ENCODE data around the gene NUP85. TPM values are rescaled to one million over a fixed set of nuclear protein-coding genes. Genes with fewer than 3 reads are reported as not detected.
"Not testable (repeated sequence)": the region's sequence is repeated elsewhere in the genome, so short reads cannot be mapped to it uniquely, and the experiment has no call there.

NUP85 gene
- total RNA-seq, 5 donors from 2014 or later (not counting 1 experiment from before 2014, with no cell fraction given), result 56.2 to 128 (median 106) TPM

DNA sequence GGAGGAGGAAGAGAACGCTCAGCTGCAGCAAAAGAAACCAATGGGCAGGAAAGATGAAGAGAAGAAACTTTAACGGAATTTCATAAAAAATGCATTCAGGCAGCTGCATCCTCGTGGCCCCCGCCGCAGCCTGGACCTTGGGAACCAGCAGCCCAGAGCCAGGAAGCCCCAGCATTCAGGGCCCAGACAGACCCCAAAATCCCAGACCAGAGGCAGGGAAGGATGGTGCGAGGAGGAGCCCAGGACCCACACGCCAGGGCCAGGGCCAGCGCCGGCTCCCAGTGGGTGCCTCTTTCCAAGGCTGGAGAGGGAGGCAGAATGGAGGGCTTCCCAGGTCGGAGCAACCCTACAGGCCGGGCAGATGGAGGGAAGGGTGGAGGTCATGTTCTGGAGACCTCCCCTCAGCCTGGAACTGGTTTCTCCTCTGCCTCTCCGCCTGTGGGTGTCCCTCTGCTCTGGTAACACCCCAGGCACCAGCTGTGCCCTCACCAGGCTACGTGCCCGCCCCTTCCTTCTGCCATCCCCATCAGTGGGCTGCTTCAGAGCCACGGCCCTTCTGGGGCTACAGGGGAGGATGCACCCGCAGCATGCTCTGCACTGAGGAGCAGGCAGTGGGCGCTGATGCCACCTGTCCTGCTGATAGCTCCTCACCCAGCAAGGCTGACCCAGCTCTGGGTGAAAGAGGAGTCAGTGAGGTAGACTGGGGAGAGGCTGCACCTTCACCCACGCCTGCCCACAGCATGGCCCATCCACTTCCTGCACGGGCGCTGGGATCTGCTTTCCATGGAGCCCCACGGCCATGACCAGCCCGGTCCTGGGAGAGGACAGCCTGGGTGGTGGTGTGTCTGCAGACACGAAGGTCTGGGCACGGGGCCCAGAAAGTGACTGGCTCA lies 66.7 kb downstream of the NUP85 start:
- Mint-ChIP-seq H3K4me1 (peaks cover 24 to 40% (median 31%) of the 10 kb centered on the region in 3 donors), H3K27ac (peak overlapping the region; percentile 81 to 91), H3K27me3 (no peaks in the 10 kb centered on the region), H3K36me3 (peaks cover 6% of the 10 kb centered on the region), H3K4me3 (peak overlapping the region; percentile 80 to 84 (median 81)), H3K9me3 (no peaks in the 10 kb centered on the region)
- Histone ChIP-seq H3K4me3 (ENCODE audit: control insufficient read depth in 1 of 2, extremely low read depth in 1 of 2, low read length in 1 of 2) (peak overlapping the region; percentile 79 to 92), H3K4me1 (ENCODE audit: control insufficient read depth in 1 of 2, extremely low read depth in 1 of 2, insufficient read depth in 2 of 2, low read length in 2 of 2) (peaks cover 5 to 36% of the 10 kb centered on the region in 2 experiments), H3K27ac (ENCODE audit: low read length) (peak overlapping the region; percentile 85), H3K9me3 (no peaks in the 10 kb centered on the region), H3K27me3 (replicated peaks in 1 of 2; ENCODE audit: control insufficient read depth in 2 of 2, extremely low read depth in 1 of 2, insufficient read depth in 2 of 2, low read length in 1 of 2) (no peaks in the 10 kb centered on the region), H3K36me3 (ENCODE audit: control insufficient read depth in 2 of 2, extremely low read depth in 1 of 2, insufficient read depth in 1 of 2, low read length in 1 of 2) (peaks cover 0 to 7% of the 10 kb centered on the region in 2 donors)
- CTCF ChIA-PET, result interaction anchor here in 1 of 2 donors (1.3 to 2.7 kb wide), 4 partner anchors 11 to 158 kb away, joined by 5 to 58 read pairs (median 10); partner anchors contain the start of genes GGA3, MRPS7 and SLC25A19
- ATAC-seq (replicated peaks in 1 of 4) (no peak), DNase-seq (no peak)
- 53% methylated on average over 16 of the region's 24 CpGs for WGBS (ENCODE audit: insufficient coverage)
- POLR2A ChIA-PET, result interaction anchor here (0.6 to 1.9 kb wide), 5 partner anchors 10 to 493 kb away, joined by 4 to 22 read pairs (median 5); partner anchors contain the start of genes GGA3 (in 2 of the 2) and MRPS7 (in 2 of the 2)

DNA sequence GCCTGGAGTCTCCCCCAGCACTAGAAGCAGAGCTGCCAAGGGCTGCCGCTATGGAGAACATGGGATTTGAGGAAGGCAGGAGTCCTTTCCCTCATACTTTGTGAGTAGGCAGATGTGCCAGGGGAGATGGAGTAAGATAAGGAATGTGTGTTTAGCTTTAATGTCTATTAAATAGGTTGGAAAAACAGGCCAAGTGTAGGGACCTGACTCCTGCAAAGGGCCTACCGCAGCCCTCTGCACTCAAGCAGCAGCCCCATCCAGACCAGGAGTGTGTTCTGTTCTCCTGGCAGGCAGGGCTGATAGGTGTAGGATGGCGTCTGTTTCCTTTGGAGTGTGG lies 67.3 kb downstream of the NUP85 start:
- no peaks in the 10 kb centered on the region for H3K27me3 Mint-ChIP-seq
- peaks cover 5 to 36% of the 10 kb centered on the region in 2 experiments for H3K4me1 ChIP-seq (ENCODE audit: control insufficient read depth in 1 of 2, extremely low read depth in 1 of 2, insufficient read depth in 2 of 2, low read length in 2 of 2)

DNA sequence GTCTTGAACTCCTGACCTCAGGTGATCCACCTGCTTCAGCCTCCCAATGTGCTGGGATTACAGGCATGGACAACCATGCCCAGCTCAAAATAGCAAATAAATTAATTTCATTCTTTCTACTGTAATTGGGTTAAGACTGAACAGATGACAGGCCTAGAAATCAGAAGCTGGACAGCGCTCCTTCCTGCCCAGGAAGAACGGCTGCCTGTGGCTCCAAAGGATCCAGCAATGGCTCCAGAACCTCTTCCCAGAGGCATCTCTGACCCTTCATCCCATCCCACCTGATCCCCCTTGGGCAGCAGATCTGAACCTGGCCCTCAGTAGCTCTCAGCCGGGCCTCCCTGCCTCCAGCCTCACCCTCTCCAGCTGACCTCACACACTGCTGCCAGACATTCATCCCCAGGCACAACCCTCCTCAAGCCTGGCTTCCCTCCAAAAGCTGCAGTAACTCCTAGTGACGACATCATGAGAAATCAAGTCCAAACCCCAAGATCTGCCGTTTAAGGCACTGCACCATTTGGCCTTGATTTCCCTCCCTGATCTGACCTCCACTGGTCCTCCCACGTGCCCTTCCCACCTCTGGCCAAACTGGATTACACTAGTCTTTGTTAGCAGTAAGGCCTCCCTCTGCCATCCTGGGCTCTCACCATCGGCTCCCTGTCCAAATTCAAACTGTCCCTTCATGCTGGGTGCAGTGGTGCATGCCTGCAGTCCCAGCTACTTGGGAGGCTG lies 68.7 kb downstream of the NUP85 start:
- Histone ChIP-seq H3K4me1 (ENCODE audit: control insufficient read depth in 1 of 2, extremely low read depth in 1 of 2, insufficient read depth in 2 of 2, low read length in 2 of 2) (peaks cover 5 to 34% of the 10 kb centered on the region in 2 experiments), H3K9me3 (no peaks in the 10 kb centered on the region), H3K27ac (ENCODE audit: low read length) (no peak overlapping the region), H3K36me3 (ENCODE audit: control insufficient read depth in 2 of 2, extremely low read depth in 1 of 2, insufficient read depth in 1 of 2, low read length in 1 of 2) (peaks cover 0 to 11% of the 10 kb centered on the region in 2 donors), H3K4me3 (ENCODE audit: control insufficient read depth in 1 of 2, extremely low read depth in 1 of 2, low read length in 1 of 2) (no peak overlapping the region), H3K27me3 (replicated peaks in 1 of 2; ENCODE audit: control insufficient read depth in 2 of 2, extremely low read depth in 1 of 2, insufficient read depth in 2 of 2, low read length in 1 of 2) (no peaks in the 10 kb centered on the region)
- H3K9me3 Mint-ChIP-seq, result no peaks in the 10 kb centered on the region
- 91% methylated on average over 6 of the region's 7 CpGs for WGBS (ENCODE audit: insufficient coverage)
- H3K36me3 Mint-ChIP-seq, result peaks cover 10% of the 10 kb centered on the region
- ATAC-seq (replicated peaks in 1 of 4) (no peak), DNase-seq (no peak)
- H3K27ac Mint-ChIP-seq, result peak overlapping the region; percentile 40 to 58
- H3K4me1 Mint-ChIP-seq, result peaks cover 22 to 31% (median 24%) of the 10 kb centered on the region in 3 donors
- H3K4me3 Mint-ChIP-seq, result peak overlapping the region in 1 of 3 donors; percentile 18
- no peaks in the 10 kb centered on the region for H3K27me3 Mint-ChIP-seq
- ChIA-PET POLR2A (interaction anchor here in 1 of 2 donors (1.3 kb wide), 1 partner anchor 15 kb away, joined by 4 read pairs; the partner anchor contains the start of gene SLC25A19), CTCF (interaction anchor here in 1 of 2 donors (0.7 to 1.6 kb wide), 2 partner anchors 16 to 616 kb away, joined by 3 to 5 read pairs; partner anchors contain the start of gene SLC25A19)

More for the DNA sequence above, 67.3 kb downstream of the NUP85 start:
- H3K27ac Mint-ChIP-seq, result peak overlapping the region; percentile 53 to 81
- Histone ChIP-seq H3K27me3 (replicated peaks in 1 of 2; ENCODE audit: control insufficient read depth in 2 of 2, extremely low read depth in 1 of 2, insufficient read depth in 2 of 2, low read length in 1 of 2) (no peaks in the 10 kb centered on the region), H3K36me3 (ENCODE audit: control insufficient read depth in 2 of 2, extremely low read depth in 1 of 2, insufficient read depth in 1 of 2, low read length in 1 of 2) (peaks cover 0 to 6% of the 10 kb centered on the region in 2 donors), H3K9me3 (no peaks in the 10 kb centered on the region), H3K27ac (ENCODE audit: low read length) (no peak overlapping the region), H3K4me3 (ENCODE audit: control insufficient read depth in 1 of 2, extremely low read depth in 1 of 2, low read length in 1 of 2) (peak overlapping the region in 1 of 2 donors; percentile 11)
- peak overlapping the region; percentile 22 to 84 (median 80) for H3K4me3 Mint-ChIP-seq
- peaks cover 24 to 39% (median 29%) of the 10 kb centered on the region in 3 donors for H3K4me1 Mint-ChIP-seq
- POLR2A ChIA-PET, result interaction anchor here in 1 of 2 donors (0.6 to 1.4 kb wide), 2 partner anchors 11 to 494 kb away, joined by 4 read pairs; partner anchors contain the start of genes GGA3 and MRPS7
- H3K36me3 Mint-ChIP-seq, result peaks cover 5% of the 10 kb centered on the region
- WGBS (ENCODE audit: insufficient coverage), result no CpG with 5 or more reads among the region's 3 CpGs
- DNase-seq (no peak), ATAC-seq (replicated peaks in 1 of 4) (no peak)
- no peaks in the 10 kb centered on the region for H3K9me3 Mint-ChIP-seq
- CTCF ChIA-PET, result interaction anchor here in 1 of 2 donors (1.6 kb wide), 1 partner anchor 17 kb away, joined by 5 read pairs; the partner anchor contains the start of gene SLC25A19

DNA sequence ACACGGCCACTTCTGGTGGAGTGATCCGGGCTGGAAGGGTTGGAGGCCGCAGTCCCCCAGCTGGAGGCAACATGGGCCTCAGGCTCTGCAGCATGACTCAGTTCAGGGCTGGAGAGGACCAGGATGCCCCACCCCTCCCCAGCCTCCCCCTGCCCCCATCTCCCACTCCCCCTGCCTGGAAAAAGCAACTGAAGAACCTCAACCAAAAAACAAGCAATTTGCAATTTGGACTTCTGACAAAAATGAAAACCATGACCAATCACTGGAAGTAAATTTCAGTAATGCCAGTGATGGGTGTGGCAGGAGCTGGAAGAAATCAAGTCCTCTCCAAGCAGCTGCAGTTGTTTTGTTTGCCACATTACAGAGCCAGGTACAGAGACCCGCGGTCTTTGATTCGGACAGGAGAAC lies 72.2 kb downstream of the NUP85 start:
- peaks cover 16% of the 10 kb centered on the region for H3K36me3 Mint-ChIP-seq
- CTCF ChIA-PET, result no interaction called here
- H3K4me1 Mint-ChIP-seq, result peaks cover 2 to 13% (median 8%) of the 10 kb centered on the region in 3 donors
- H3K9me3 Mint-ChIP-seq, result no peaks in the 10 kb centered on the region
- WGBS (ENCODE audit: insufficient coverage), result 95% methylated on average over 3 of the region's 6 CpGs
- no peak overlapping the region for H3K4me3 ChIP-seq (ENCODE audit: control insufficient read depth in 1 of 2, extremely low read depth in 1 of 2, low read length in 1 of 2)
- no peak overlapping the region for H3K27ac ChIP-seq (ENCODE audit: low read length)
- no peak overlapping the region for H3K27ac Mint-ChIP-seq
- no peaks in the 10 kb centered on the region for H3K27me3 Mint-ChIP-seq
- DNase-seq (no peak), ATAC-seq (replicated peaks in 1 of 4) (no peak)
- POLR2A ChIA-PET, result interaction anchor here in 1 of 2 donors (0.5 kb wide), 1 partner anchor 75 kb away, joined by 6 read pairs; no protein-coding TSS in a partner anchor
- no peaks in the 10 kb centered on the region for H3K9me3 ChIP-seq
- H3K4me3 Mint-ChIP-seq, result no peak overlapping the region
- peaks cover 6 to 22% of the 10 kb centered on the region in 2 donors for H3K36me3 ChIP-seq (ENCODE audit: control insufficient read depth in 2 of 2, extremely low read depth in 1 of 2, insufficient read depth in 1 of 2, low read length in 1 of 2)
- H3K27me3 ChIP-seq (replicated peaks in 1 of 2; ENCODE audit: control insufficient read depth in 2 of 2, extremely low read depth in 1 of 2, insufficient read depth in 2 of 2, low read length in 1 of 2), result no peaks in the 10 kb centered on the region
- peaks cover 0 to 7% of the 10 kb centered on the region in 2 experiments for H3K4me1 ChIP-seq (ENCODE audit: control insufficient read depth in 1 of 2, extremely low read depth in 1 of 2, insufficient read depth in 2 of 2, low read length in 2 of 2)

DNA sequence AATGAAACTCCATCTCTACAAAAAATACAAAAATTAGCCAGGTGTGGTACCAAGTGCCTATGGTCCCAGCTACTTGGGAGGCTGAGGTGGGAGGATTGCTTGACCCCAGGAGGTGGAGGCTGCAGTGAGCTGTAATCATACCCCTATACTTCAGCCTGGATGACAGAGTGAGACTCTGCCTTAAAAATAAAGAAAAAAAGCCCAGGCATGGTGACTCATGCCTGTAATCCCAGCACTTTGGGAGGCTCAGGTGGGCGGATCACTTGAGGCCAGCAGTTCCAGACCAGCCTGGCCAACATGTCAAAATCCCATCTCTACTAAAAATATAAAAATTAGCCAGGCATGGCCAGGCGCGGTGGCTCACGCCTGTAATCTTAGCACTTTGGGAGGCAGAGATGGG lies 74.7 kb downstream of the NUP85 start:
- H3K27me3 Mint-ChIP-seq; POLR2A ChIA-PET; H3K4me3 ChIP-seq (ENCODE audit: control insufficient read depth in 1 of 2, extremely low read depth in 1 of 2, low read length in 1 of 2); ATAC-seq (replicated peaks in 1 of 4); H3K4me1 Mint-ChIP-seq; H3K27ac Mint-ChIP-seq; H3K4me3 Mint-ChIP-seq; H3K4me1 ChIP-seq (ENCODE audit: control insufficient read depth in 1 of 2, extremely low read depth in 1 of 2, insufficient read depth in 2 of 2, low read length in 2 of 2); H3K9me3 ChIP-seq; H3K9me3 Mint-ChIP-seq; DNase-seq; H3K27me3 ChIP-seq (replicated peaks in 1 of 2; ENCODE audit: control insufficient read depth in 2 of 2, extremely low read depth in 1 of 2, insufficient read depth in 2 of 2, low read length in 1 of 2); CTCF ChIA-PET; H3K27ac ChIP-seq (ENCODE audit: low read length): not testable (repeated sequence)
- 100% methylated on average over 2 of the region's 4 CpGs for WGBS (ENCODE audit: insufficient coverage)
- peaks cover 22% of the 10 kb centered on the region for H3K36me3 Mint-ChIP-seq
- peaks cover 6 to 32% of the 10 kb centered on the region in 2 donors for H3K36me3 ChIP-seq (ENCODE audit: control insufficient read depth in 2 of 2, extremely low read depth in 1 of 2, insufficient read depth in 1 of 2, low read length in 1 of 2)

DNA sequence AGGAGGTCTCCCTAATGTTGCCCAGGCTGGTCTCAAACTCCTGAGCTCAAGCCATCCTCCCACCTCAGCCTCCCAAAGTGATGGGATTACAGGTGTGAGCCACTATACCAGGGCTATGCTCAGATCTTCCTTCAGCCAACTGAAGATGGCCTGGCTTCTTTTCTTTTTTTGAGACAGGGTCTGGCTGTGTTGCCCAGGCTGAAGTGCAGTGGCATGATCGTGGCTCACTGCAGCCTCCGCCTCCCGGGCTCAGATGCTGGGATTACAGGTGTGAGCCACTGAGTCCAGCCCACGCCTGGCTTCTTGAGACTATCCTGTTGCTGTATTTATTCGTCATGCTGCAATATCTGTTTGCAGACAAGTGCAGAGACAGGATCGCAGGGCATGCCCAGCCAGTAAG lies 79.6 kb downstream of the NUP85 start:
- Histone ChIP-seq H3K27ac (ENCODE audit: low read length) (no peak overlapping the region), H3K4me1 (ENCODE audit: control insufficient read depth in 1 of 2, extremely low read depth in 1 of 2, insufficient read depth in 2 of 2, low read length in 2 of 2) (peaks cover 5 to 15% of the 10 kb centered on the region in 2 experiments), H3K27me3 (replicated peaks in 1 of 2; ENCODE audit: control insufficient read depth in 2 of 2, extremely low read depth in 1 of 2, insufficient read depth in 2 of 2, low read length in 1 of 2) (no peaks in the 10 kb centered on the region), H3K36me3 (ENCODE audit: control insufficient read depth in 2 of 2, extremely low read depth in 1 of 2, insufficient read depth in 1 of 2, low read length in 1 of 2) (peaks cover 16 to 34% of the 10 kb centered on the region in 2 donors), H3K4me3 (ENCODE audit: control insufficient read depth in 1 of 2, extremely low read depth in 1 of 2, low read length in 1 of 2) (no peak overlapping the region), H3K9me3 (no peaks in the 10 kb centered on the region)
- ChIA-PET CTCF (no interaction called here), POLR2A (no interaction called here)
- WGBS (ENCODE audit: insufficient coverage), result 85% methylated on average over 6 of the region's 6 CpGs
- no peaks in the 10 kb centered on the region for H3K27me3 Mint-ChIP-seq
- H3K9me3 Mint-ChIP-seq, result no peaks in the 10 kb centered on the region
- no peak for DNase-seq
- peaks cover 14 to 22% (median 16%) of the 10 kb centered on the region in 3 donors for H3K4me1 Mint-ChIP-seq
- no peak for ATAC-seq (replicated peaks in 1 of 4)
- H3K27ac Mint-ChIP-seq, result no peak overlapping the region
- H3K36me3 Mint-ChIP-seq, result peaks cover 23% of the 10 kb centered on the region
- no peak overlapping the region for H3K4me3 Mint-ChIP-seq

All from T-cell (primary cell).